SIG-M5 treated with dmso at 0.1 percent for 504 hours (cell line): ENCODE results near the gene ACLY.
"Not testable (repeated sequence)": the region's sequence is repeated elsewhere in the genome, so short reads cannot be mapped to it uniquely, and the experiment has no call there.

ENCODE experiments used
- DNase-seq: peaks from one replicate; lab custom pipeline; 2025; ENCODE audit not compliant: unreplicated experiment; lab: John Stamatoyannopoulos, UW

The ACLY gene

DNA sequence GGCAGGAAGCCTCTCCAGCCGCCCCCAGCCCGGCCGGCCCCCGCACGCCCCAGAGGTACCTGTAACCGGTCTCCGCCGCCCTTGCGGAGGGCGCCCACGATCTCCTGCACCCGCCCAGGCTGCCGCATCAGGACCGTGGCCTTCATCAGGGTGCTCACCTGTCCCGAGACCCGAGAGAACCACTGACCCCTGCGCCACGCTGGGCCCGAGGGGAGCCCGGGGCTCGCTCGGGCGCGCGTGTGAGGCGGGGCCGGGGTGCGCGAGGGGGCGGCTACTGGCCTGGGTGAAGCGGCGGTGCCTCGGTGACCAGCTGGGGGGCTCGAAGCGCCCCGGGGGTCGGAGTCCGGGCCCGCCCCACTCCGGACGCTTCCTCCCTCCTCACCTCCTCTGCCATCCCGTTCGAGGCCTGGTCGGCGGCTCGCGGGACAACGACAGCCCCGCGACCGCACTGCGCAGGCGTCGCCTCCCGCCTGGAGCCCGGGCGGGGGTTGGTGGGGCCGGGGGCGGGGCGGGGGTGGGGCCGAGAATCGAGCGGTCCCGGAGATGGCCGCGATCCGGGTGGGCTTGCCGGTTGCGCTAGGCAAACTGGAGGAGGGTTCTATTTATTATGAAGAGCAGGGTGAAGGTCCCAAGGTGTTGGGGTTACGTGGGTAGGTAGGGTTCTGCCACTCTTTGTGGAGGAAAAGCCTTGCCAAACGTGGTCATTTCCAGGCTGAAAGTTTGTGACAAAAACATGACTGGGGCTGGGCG, 82.8 kb downstream of the ACLY start, which contains the start of gene NT5C3B:
TSS of gene NT5C3B (minus strand) at position 433 of the 750 bp plus-strand sequence. CDS start at position 394, 39 bp downstream.
- DNase-seq: no peak

DNA sequence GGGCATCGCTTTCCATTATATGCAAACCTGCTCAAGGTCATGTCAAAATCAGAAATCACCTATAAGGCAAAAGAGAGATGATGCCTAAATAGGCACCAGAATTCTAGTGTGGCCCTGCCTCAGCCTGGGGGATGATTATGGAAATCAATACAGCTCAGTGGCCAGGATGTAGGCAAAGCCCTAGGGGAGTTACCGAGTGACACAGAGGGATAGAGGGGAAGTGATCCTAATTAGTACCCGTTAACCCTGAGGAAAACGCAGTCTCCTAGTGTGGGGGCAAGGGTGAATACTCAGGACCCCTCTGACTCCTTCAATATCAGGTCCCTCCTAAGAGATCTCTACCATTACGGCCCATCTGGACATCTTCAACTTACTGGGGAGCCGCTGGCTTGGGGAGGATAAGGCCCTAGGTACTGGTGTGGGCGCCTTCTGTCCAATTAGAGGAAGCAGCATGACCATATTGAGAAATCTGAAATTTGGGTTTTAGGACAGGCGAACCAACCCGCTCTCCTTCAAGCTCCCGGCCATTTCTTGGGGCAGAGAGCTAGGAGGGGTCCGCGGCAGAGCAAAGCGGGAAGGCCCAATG, 83.4 kb downstream of the ACLY start:
- no peak for DNase-seq

DNA sequence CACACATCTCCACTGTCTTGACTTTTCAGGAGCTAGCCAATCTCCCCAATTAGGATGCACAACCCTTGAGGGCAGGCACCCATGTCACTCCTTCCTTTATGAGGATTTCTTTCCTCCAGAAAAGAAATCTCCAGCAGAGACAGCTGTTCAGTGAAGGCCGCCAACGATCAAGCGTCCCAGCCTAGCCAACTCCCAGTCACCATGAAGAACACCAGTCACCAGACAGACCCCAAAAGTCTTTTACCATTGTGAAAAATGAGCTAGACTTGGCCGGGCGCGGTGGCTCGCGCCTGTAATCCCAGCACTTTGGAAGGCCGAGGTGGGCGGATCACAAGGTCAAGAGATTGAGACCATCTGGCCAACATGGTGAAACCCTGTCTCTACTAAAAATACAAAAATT, 88.8 kb downstream of the ACLY start:
- not testable (repeated sequence) for DNase-seq

DNA sequence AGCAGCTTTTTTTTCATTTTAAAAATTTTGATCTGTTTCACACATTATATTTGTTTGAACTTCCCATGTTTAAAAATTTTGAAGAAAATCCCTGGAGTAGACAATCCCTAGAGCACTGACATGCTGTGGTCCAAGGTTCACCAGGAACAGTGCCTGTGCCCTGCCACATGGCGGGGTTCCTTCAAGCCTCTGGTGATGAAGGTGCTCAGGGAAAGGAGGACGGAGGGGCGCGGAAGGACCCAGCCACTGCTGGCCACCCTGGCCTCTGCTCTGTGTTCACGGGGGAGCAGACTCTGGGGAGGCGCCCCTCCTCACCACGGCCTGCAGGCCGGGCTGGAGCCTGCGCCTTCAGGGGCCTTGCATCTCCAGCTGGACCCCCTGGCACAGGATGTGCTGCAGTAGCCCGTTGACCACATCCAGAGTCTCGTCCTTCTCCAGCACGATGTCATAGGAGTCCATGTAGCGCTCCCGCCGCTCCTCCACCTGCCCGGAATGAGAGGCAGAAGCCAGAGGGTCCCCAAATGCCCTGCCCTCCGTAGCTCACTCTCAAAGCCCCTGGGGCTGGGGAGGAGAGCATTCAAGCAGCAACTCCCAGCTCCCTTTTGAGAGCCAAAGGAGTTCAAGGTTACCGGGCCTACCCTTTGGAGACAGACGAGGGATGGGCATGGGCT, 93.4 kb downstream of the ACLY start:
- no peak for DNase-seq

DNA sequence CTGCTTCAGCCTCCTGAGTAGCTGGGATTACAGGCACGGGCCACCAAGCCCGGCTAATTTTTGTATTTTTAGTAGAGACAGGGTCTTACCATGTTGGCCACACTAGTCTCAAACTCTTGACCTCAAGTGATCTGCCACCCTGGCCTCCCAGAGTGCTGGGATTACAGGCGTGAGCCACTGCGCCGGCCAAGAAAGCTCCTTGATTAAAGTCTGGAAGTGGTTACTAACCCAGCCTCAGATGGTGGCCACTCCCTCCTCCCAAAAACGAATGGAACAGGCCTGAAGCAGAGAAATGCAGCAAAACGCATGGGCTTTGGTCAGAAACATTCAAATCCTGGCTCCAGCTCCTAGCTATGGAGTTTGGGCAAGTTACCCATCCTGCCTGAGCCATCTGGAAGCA, 94.7 kb downstream of the ACLY start:
- DNase-seq: no peak

DNA sequence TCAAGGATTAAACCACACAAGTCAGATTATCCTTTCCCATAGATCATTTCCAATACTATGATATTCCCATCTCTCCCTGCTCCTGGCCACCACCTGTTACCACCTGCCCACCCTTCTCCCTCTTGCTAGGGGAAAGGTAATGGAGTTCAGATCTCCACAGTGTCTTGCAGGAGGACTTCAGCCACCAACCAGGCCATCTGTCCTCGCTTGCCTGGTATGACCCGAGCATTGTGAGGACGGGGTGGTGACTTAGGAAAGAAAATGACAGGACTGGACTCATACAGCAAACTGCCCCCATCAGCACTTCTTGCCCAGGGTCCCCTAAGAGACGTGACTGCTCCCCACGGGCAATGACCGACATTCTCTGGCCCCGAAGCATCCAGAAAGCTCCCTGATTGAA, 95.2 kb downstream of the ACLY start:
- no peak for DNase-seq

GRCh38 chr17:41823141-41823524, 95.6 kb downstream of the ACLY start:
- DNase-seq: no peak

- no peak for DNase-seq
Measured at GRCh38 chr17:41822216-41823140, 96.3 kb downstream of the ACLY start.

DNA sequence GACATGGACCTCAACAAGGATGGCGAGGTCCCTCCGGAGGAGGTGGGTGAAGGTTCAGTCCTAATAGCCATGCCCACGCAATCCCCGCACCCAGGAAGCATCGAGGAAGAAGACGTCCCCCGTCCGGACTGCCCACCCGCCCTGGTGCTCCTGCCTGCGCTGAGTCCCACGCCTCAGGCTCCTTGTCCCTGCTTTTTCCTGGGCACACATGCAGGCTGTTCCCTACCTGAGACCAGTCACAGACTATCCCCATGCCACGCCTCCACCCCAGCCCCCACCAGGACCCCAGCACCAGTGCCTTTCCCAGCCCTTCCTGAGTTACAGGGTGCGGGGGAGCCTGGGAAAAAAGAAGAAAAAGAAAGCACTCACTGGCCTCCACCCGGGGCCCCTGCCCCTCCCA, 97.0 kb downstream of the ACLY start:
- no peak for DNase-seq

GRCh38 chr17:41818024-41818423, 100.7 kb downstream of the ACLY start:
- DNase-seq: no peak
